HG03095 (cell line): ENCODE results near the gene MAPK1.
A peak's percentile ranks its signal among the peaks of the same experiment; 100 is the strongest.
"Not testable (repeated sequence)": the region's sequence is repeated elsewhere in the genome, so short reads cannot be mapped to it uniquely, and the experiment has no call there.

ENCODE experiments used
- ATAC-seq: cut with Tn5 transposase; IDR thresholded peaks from one replicate; pipeline ENCODE4 v1.9.1; 2021; ENCODE audit warnings: moderate library complexity; ENCODE audit not compliant: unreplicated experiment

The MAPK1 gene

GRCh38 chr22:21882754-21883333 lies 15.4 kb upstream of the MAPK1 start:
- not testable (repeated sequence) for ATAC-seq

DNA sequence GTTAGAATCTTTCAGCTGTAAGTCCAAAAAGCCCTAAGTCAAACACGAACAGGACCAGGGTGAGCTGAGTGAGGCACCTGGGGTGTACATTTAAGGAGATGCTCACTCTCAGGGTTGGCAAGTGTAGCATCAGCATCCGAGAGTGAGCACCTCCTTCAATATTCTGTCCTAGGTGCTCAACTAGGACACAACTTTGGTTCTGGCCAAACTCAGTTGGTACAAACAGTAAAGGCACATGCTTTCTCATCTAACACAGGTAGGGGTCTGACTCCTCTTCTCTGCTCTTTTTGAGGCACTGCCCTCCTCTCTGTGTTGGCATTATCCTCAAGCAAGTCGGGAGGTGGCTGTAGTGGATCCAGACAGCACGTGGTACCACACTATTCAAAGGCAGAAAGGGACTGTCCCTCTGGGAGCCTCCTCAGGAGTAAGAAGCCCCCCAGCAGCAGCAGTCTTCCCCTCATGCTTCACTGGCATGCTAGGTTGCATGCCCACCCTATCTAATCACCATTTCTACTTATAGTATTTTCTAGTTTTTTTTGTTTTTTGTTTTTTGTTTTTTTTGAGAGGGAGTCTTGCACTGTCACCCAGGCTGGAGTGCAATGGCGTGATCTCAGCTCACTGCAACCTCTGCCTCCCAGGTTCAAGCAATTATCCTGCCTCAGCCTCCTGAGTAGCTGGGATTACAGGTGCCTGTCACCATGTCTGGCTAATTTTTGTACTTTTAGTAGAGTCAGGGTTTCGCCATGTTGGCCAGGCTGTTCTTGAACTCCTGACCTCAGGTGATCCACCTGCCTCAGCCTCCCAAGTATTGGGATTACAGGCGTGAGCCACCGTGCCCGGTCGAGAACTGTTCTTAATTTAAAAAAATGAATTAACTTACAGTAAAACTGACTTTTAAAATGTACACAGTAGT lies 14.7 kb upstream of the MAPK1 start:
- ATAC-seq: no peak

- ATAC-seq: no peak
Measured at GRCh38 chr22:21876486-21877176, 9.2 kb upstream of the MAPK1 start.

- not testable (repeated sequence) for ATAC-seq
Measured at GRCh38 chr22:21874953-21875352, 7.5 kb upstream of the MAPK1 start.

DNA sequence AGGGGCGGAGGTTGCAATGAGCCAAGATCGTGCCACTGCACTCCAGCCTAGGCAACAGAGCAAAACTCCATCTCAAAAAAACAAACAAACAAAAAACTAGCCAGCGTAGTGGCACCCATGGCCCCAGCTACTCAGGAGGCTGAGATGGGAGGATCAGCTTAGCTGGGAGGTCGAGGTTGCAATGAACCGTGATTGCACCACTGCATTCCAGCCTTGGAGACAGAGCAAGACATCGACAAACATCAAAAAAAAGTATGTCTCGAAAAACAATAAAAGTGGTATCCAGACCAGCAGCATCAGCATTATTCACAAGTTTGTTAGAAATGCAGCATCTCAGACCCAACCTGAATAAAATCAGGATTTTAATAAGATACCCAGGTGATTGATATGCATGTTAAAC lies 6.2 kb upstream of the MAPK1 start:
- ATAC-seq: no peak

DNA sequence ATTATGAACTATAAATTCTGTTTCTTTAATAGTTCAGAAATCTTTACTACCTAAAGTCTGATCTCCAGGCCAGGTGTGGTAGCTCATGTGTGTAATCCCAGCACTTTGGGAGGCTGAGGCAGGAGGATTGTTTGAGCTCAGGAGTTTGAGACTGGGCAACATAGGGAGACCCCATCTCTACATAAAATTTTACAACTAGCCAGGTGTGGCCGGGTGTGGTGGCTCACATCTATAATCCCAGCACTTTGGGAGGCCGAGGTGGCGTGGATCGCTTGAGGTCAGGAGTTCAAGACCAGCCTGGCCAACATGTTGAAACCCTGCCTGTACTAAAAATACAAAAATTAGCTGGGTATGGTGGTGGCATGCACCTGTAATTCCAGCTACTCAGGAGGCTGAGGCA lies 5.3 kb upstream of the MAPK1 start:
- not testable (repeated sequence) for ATAC-seq

DNA sequence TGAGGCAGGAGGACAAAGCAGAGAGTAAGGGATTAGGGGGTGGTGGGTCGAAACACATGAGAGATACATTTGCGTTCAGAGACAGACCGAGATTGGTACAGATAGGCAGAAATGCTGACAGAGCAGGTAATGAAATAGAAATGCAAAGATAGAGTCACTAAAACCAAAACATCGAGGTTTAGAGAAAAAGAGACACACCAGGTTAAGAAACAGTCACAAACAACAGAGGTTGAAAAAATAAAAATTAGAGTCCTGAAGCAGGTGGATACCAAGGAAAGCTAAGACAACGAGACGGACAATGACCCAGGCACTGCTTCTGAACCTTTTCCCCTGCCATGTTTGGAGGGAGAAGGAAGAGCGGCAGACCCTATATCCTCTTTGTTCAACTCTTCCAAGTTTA lies 1.2 kb upstream of the MAPK1 start:
- ATAC-seq: no peak

GRCh38 chr22:21866833-21867527 lies 465 bp downstream of the MAPK1 start:
- peak; percentile 19 for ATAC-seq

DNA sequence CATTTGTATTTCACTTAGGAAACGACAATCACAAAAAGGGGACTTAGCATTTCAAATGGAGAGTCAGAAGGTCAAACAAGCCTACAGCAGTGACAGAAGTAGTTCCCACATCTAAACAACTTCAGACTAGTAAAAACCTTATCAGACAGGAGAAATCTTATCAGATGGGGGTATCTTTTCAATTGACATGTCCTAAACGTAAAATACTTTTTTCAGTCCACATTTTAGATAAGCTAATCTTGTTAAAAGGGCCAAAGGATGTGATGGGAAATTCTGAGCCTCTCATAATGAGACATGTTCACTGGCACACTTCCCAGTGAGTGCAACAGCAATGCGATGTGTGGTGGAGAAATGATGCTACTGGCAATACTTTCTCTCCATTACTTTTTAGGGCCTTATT lies 2.4 kb downstream of the MAPK1 start:
- ATAC-seq: no peak

- no peak for ATAC-seq
Measured at GRCh38 chr22:21862386-21863245, 4.8 kb downstream of the MAPK1 start.

DNA sequence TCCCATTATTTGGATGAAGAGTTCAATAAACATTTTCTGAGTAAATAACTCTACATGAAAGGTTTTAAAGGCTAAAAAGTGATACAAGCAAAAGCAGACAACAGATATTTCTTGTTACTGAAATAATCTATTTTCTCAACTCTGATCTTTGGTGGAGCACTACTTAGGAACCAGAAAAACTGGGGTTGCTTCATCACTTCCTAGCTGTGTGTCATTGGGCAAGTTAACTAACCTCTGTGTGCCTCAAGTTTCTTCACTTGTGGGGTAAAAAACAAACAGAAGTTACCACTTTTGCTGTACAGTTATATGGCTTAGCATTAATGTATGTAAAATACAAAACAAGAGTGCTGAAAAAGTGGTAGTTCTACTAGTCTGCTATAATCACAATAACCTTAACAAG lies 5.6 kb downstream of the MAPK1 start:
- no peak for ATAC-seq

DNA sequence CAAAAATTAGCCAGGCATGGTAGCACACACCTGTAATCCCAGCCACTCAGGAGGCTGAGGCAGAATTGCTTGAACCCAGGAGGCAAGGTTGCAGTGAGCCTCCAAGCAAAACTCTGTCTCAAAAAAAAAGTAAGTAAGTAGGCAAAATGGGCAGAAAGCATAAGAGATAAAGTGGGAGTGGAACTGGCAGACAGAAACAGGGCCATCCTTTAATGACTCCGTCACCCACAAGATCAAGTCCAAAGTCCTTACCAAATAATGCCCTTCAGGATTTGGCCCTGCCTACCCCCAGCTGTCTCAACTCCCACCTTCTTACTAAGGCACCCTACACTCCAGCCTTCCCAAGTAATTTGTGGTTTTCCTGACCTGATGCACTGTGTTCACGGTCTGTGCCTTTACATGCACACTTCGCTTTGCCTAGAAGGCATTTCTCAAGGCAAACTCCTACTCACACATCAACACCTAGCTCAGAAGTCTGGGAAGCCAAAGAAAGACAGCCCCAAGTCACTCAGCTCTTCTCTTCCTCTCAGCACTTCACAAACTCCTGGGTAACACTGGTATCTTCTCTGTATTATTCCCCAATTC lies 6.1 kb downstream of the MAPK1 start:
- no peak for ATAC-seq

DNA sequence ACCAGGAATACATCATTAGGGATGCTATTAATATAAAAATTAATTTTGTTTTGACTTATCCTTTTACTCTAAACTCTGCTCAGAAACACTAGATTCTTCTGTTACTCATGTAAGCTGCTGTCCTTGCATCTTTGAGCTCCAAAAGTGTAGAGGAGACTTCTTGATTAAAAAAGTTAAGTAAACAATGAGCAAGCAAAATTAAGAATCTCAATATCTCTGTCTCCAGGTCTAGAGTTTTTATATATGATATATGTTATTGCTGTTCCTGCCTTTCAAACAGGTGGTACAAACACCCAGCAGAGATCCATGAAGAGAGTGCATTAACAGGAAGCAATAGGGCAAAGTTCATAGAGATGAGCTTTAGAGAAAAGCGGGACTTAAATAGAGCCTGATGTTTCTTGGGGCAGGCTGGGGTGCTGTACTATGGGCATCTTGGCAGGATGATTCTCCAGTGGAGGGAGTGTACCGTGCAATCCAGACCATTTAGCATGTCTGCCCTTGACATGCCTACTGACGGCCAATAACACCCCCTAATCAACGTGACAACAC lies 6.9 kb downstream of the MAPK1 start:
- ATAC-seq: no peak

DNA sequence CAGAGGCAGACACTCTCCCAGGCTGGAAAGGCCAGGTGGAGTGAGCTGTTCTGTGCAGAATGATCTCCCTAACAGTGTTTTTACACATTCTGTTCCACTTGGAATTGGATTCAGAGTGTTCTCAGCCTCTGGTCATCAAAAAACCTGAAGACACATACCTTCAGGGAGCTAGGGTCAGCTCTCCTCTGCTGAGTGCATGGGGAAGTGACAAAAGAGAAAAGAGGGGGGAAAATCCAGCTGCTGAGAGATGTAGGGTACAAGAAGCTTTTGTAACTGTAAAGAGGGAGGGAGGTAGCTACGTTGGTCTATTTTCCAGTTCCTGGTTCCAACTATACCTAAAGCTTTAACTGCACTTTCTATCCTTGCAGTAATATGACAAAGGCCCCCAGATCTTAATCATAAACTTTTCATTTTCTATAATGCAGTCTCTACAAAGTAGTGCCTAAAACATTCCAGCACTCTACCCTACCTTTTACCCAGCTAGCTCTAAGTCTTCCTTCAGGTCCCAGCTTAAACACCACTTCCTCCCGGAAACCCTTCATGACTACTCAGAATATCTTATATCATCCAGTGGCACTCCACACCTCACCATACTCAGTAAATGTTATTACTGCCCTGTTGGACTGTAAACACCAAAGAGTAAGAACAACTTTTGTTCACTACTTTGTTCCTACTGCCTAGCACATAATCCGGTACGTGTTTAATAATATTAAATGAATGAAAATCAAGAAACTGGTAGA lies 9.2 kb downstream of the MAPK1 start:
- ATAC-seq: no peak

- peak; percentile 57 for ATAC-seq
Measured at GRCh38 chr22:21857481-21857914, 9.9 kb downstream of the MAPK1 start.

DNA sequence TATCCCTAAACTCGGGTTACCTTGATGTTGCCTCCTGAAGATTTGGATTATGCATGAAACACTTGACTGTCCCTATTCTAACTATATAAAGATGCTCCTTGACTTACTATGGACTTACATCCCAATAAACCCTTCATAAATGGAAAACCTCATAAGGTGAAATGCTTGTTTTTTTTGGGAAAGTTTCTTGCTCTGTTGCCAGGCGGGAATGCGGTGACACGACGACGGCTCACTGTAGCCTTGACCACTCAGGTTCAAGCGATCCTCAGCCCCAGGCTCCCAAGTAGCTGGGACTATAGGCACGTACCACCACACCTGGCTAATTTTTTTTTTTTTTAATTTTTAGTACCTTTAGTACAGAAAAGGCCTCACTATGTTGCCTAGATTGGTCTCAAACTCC lies 10.6 kb downstream of the MAPK1 start:
- ATAC-seq: no peak

- ATAC-seq: no peak
Measured at GRCh38 chr22:21856197-21856596, 11.2 kb downstream of the MAPK1 start.

GRCh38 chr22:21855676-21856075 lies 11.8 kb downstream of the MAPK1 start:
- ATAC-seq: no peak

DNA sequence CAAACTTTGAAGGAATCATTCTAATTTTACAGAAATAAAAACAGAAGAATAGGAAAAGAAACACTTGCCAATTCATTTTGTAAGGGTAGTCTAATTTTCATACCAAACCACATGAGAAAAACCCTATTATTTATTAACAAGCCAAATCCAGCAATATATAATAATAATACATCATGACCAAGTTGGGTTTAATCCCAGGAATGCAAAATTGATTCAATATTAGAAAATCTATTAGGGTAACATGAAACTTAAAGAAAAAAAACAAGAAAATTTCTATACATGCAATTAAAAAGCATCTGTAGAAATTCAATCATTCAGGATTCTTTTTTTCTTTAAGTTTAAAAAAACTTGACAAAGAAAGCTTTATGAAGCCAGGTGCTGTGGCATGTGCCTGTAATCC lies 16.8 kb downstream of the MAPK1 start:
- no peak for ATAC-seq
